ENCODE data around the gene TNFRSF14. TPM values are rescaled to one million over a fixed set of nuclear protein-coding genes. Genes with fewer than 3 reads are reported as not detected.
A peak's percentile ranks its signal among the peaks of the same experiment; 100 is the strongest.

The TNFRSF14 gene
- total RNA-seq, 1 donor from 2014 or later: 0.36 TPM

DNA sequence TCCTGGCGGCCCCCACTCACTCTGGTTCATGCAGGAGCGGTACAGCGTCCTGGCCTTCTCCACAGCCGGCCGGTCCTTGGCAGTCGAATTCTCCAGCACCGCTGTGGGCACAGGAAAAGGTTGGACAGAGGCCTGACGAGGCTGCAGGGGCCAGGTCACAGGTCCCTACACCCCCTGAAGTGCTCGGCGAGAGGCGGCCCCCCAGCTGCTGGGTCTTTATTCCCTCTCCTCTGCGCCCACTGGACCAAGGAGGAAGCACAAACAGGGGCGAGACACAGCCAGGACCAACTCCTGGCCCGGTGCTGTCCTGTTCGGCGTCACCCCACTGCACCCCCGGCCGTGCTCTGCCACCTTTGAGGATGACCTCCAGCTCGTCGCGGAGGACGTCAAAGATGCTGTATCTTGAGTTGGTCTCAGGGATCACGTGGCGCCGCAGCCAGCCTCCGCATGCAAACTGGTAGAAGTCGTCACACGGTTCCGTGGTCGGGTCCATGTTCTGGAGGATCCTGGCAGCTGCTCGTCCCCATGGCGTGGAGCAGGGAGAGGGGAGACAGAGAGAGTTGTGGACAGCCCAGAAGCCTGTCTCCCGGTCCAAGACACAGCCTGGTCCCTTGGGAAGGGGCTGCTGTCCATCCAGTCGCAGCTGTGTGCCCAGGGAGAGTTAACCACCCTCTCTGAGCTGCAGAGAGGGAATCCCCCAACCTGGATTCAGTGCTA is 53.3 kb downstream of the TNFRSF14 start:
- DNase-seq (ENCODE audit: low read depth) (no peak), FAIRE-seq (no peak)
- no peak overlapping the region for H3K27ac ChIP-seq (ENCODE audit: low read depth, low read length)
- no peaks in the 10 kb centered on the region for H3K9me3 ChIP-seq (ENCODE audit: insufficient read depth, low read depth, low read length)
- H3K36me3 Mint-ChIP-seq (ENCODE audit: low read depth, unreplicated experiment): no peaks in the 10 kb centered on the region
- H3K36me3 ChIP-seq (ENCODE audit: insufficient read depth, low read length): no peaks in the 10 kb centered on the region
- no peak overlapping the region for H3K4me3 Mint-ChIP-seq (ENCODE audit: unreplicated experiment)
- H3K4me2 ChIP-seq (ENCODE audit: low read length): no peak overlapping the region
- no peak overlapping the region for H3K27ac Mint-ChIP-seq (ENCODE audit: unreplicated experiment)
- peaks cover 7% of the 10 kb centered on the region for H3K27me3 ChIP-seq (ENCODE audit: insufficient read depth, low read length)
- H3K27me3 Mint-ChIP-seq (ENCODE audit: low read depth, unreplicated experiment): peaks cover 14% of the 10 kb centered on the region
- H3K4me1 Mint-ChIP-seq (ENCODE audit: low read depth, unreplicated experiment): no peaks in the 10 kb centered on the region
- no peak overlapping the region for H2AFZ ChIP-seq (ENCODE audit: low read depth, low read length)
- H3K4me3 ChIP-seq (ENCODE audit: insufficient read depth, low read depth, low read length): no peak overlapping the region
- H3K9me3 Mint-ChIP-seq (ENCODE audit: unreplicated experiment): peaks cover 7% of the 10 kb centered on the region
- H3K79me2 ChIP-seq (ENCODE audit: insufficient read depth, low read length): no peaks in the 10 kb centered on the region
- TF ChIP-seq CTCF (IDR thresholded peaks at IDR 0.05; ENCODE audit: insufficient read depth, low read depth, low read length) (no peak), EZH2 (IDR thresholded peaks at IDR 0.05; ENCODE audit: insufficient read depth, low read length) (peak; percentile 12)
- no peaks in the 10 kb centered on the region for H4K20me1 ChIP-seq (ENCODE audit: insufficient read depth, low read length)
- H3K4me1 ChIP-seq (ENCODE audit: insufficient read depth, low read length): peaks cover 8% of the 10 kb centered on the region
- no peak overlapping the region for H3K9ac ChIP-seq (ENCODE audit: low read length)

DNA sequence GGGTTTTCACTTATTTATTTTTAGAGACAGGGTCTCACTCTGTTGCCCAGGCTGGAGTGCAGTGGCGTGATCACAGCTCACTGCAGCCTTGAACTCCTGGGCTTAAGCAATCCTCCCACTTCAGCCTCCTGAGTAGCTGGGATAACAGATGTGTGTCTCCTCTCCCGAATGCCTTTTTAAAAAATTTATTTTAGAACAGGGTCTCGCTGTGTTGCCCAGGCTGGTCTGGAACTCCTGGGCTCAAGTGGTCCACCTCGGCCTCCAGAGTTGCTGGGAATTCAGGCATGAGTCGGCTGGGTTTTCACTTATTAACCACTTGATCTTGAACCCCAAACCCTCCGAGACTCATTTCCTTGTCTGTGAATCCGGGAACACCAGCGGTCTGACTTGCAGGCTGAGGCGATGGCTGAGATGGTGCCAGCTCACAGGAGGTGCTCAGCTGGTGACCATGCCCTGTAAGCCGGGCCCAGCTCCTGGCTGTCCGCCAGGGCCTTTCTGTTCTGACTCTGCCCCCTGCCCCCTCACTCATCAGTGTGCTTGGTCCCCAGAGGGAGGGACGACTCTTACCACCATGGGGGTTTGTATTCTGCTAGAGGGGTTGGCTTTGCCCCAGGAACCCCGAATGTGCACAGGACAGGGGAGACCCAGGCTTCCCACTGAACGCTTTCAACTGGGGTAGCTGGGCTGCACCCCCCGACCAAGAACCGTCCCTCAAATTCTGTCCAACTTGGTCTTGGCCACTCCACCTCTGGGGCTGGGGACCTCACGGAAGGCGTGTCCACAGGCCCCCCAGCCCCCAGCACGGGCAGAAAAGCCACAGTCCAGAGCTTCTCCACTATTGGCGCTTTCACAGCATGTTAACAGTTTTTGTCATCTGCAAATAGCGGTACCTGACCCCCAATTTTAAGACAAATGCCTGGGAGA is 54.1 kb downstream of the TNFRSF14 start:
- no peak for TF ChIP-seq CTCF (IDR thresholded peaks at IDR 0.05; ENCODE audit: insufficient read depth, low read depth, low read length)
- TF ChIP-seq EZH2 (IDR thresholded peaks at IDR 0.05; ENCODE audit: insufficient read depth, low read length): peak; percentile 8
- no peaks in the 10 kb centered on the region for H3K9me3 ChIP-seq (ENCODE audit: insufficient read depth, low read depth, low read length)
- no peak overlapping the region for H3K4me3 Mint-ChIP-seq (ENCODE audit: unreplicated experiment)
- FAIRE-seq (no peak), DNase-seq (ENCODE audit: low read depth) (no peak)
- H3K36me3 ChIP-seq (ENCODE audit: insufficient read depth, low read length): no peaks in the 10 kb centered on the region
- no peak overlapping the region for H3K27ac ChIP-seq (ENCODE audit: low read depth, low read length)
- H3K79me2 ChIP-seq (ENCODE audit: insufficient read depth, low read length): no peaks in the 10 kb centered on the region
- H3K36me3 Mint-ChIP-seq (ENCODE audit: low read depth, unreplicated experiment): no peaks in the 10 kb centered on the region
- peaks cover 8% of the 10 kb centered on the region for H3K4me1 ChIP-seq (ENCODE audit: insufficient read depth, low read length)
- no peaks in the 10 kb centered on the region for H3K4me1 Mint-ChIP-seq (ENCODE audit: low read depth, unreplicated experiment)
- no peaks in the 10 kb centered on the region for H4K20me1 ChIP-seq (ENCODE audit: insufficient read depth, low read length)
- H3K9me3 Mint-ChIP-seq (ENCODE audit: unreplicated experiment): peaks cover 9% of the 10 kb centered on the region
- H3K4me2 ChIP-seq (ENCODE audit: low read length): peak overlapping the region; percentile 39
- H3K9ac ChIP-seq (ENCODE audit: low read length): no peak overlapping the region
- no peak overlapping the region for H3K27ac Mint-ChIP-seq (ENCODE audit: unreplicated experiment)
- no peak overlapping the region for H3K4me3 ChIP-seq (ENCODE audit: insufficient read depth, low read depth, low read length)
- H2AFZ ChIP-seq (ENCODE audit: low read depth, low read length): no peak overlapping the region
- peaks cover 7% of the 10 kb centered on the region for H3K27me3 ChIP-seq (ENCODE audit: insufficient read depth, low read length)
- H3K27me3 Mint-ChIP-seq (ENCODE audit: low read depth, unreplicated experiment): peaks cover 14% of the 10 kb centered on the region
